HG03095 (cell line): ENCODE results near the gene EPN3.
A peak's percentile ranks its signal among the peaks of the same experiment; 100 is the strongest.

Source experiments
- ATAC-seq: cut with Tn5 transposase; IDR thresholded peaks from one replicate; pipeline ENCODE4 v1.9.1; 2021; ENCODE audit warnings: moderate library complexity; ENCODE audit not compliant: unreplicated experiment

The EPN3 gene

DNA sequence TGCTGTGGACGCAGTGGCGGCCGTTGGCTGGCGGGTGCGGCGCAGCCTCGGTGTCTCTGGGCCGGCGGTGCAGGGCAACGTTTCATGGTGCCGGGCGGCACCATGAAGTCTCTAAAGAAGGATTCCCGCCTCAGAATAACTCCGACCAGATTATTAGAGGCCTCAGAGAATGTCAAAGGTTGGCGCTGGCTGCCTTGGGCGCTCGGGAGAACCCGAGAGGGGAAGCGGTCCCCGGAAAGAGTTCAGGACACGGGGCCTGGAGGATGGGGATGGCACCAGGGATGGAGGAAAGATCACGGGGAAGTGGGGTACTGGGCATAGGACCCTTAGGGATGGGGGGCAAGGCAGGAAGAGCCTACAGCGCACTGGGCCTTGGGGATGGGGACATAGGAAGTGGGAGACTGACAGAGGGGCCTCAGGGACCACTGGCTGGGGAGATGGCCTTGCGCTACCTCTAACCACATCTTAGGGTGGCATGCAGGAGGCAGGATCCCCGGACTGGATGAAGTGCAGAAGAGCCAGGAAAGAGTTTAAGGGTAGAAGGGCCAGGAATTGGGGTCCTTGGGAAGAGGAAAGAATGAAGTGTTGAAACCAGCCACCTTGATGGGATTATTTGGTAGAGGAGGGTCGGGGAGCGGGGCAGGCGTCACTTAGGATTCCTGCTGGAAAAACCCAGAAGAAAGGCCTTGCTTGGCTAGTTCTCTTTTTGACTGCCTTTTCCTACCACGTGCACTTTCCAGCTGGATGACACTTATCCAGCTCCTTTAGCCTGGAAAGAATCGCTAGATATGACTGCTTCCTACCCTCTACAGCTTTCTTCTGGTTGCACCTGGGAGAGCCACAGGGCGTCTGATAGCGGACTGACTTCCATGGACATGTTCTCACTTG, 23.7 kb upstream of the EPN3 start:
- no peak for ATAC-seq

DNA sequence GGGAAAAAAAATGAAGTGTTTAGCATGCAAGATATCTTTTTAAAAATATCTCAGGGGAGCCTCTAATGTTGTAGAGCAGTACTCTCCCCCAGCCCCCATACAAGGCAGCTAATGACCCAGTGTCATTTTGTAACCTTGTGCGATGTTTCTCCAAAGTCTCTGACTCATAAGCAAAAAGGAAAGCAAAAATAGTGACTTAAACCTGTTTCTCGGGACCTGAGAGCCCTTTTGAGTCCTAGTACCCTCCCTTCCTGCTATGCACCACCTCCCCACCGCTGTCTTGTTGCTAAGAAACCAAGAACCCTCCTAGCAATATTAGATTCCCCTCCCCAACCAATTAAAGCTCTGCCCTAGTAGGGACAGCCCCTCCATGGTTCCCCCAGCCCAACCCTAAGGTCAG, 21.5 kb upstream of the EPN3 start:
- ATAC-seq = peak; percentile 76

DNA sequence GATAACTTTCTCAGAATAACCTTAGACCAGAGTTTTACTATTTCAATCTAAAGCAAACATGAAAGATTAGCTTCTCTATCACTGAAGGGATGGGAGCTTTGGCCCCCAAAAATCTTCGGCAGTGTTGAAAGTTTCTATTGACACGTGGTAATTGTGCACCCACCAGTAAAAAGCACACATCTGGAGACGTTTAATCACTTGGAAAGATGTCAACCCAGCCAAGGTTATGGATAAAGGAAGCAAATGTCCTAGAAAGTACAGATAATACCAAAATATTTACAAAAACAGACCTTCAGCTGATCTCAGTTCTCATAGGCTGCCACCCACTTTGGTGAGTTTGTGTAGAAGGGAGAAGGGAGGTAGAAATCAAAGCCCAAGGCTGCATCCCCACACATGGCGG, 19.0 kb upstream of the EPN3 start:
- ATAC-seq = no peak

DNA sequence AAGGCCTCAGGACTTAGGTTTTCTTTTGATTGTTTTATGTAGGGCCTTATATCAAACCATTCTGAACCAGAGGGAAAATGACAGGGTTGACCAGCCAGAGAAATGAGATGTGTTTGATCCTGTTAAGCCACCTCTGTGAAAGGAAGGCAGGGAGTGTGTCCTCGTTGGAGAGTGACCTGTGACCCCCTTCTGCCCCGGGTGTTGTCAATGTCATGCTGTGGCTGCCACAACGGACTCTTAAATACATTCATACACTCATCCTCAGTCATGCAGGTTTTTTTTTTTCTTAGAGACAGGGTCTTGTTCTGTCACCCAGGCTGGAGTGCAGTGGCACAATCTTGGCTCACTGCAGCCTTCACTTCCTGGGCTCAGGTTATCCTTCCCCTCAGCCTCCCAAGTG, 18.1 kb upstream of the EPN3 start:
- ATAC-seq = no peak

DNA sequence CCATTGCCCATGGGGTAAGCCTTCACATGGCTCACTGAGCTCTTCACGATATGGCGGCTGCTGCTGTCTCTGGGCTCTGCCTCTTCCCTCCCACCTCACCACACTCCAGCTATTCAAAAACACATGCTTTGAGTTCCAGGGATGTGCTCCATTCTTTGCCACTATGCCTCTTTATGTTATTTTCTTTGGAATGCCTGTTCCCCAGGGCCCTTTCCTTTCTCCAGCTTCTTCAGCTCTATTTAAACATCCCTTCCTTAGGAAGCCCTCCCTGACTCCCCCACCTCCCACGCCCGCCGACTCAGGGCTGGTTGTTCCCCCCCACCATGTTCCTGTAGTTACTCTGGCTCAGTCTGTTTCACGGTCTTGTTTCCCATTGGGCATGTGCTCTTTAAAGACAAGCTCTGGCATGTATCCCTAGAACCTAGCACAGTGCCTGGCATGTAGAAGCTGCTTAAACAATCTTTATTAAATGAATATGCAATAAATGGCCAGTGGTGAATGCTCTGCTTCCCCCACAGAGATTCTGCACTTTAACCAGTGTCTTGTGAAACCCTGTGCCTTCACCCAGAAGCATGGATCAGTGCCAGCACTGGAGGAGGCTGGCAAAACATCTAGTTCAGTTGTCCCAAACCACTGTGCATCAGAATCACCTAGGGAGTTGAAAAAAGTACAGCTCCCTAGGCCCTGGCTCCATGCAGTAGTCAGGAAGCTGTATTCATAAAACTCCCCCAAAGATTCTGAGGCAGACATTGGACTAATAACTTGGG, 17.4 kb upstream of the EPN3 start:
- ATAC-seq = no peak

DNA sequence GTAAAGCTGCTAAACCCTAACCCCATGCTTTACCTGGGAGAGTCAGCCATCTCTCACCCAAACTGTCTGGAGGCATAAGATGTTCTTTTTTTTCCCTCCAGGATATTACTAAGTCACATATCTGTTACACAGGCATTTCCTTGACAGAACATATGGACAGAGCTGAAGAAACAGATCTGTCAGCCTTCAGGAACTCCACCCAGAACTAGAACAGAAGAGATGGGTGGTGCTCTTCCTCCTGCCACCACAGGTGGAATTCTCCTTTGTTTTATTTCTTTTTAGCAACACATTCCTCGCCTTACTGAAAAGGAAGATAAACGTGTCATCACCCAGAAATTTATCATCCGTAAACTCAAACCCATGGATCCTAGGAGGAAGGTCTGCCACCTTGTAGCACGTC, 15.5 kb upstream of the EPN3 start:
- ATAC-seq = no peak

DNA sequence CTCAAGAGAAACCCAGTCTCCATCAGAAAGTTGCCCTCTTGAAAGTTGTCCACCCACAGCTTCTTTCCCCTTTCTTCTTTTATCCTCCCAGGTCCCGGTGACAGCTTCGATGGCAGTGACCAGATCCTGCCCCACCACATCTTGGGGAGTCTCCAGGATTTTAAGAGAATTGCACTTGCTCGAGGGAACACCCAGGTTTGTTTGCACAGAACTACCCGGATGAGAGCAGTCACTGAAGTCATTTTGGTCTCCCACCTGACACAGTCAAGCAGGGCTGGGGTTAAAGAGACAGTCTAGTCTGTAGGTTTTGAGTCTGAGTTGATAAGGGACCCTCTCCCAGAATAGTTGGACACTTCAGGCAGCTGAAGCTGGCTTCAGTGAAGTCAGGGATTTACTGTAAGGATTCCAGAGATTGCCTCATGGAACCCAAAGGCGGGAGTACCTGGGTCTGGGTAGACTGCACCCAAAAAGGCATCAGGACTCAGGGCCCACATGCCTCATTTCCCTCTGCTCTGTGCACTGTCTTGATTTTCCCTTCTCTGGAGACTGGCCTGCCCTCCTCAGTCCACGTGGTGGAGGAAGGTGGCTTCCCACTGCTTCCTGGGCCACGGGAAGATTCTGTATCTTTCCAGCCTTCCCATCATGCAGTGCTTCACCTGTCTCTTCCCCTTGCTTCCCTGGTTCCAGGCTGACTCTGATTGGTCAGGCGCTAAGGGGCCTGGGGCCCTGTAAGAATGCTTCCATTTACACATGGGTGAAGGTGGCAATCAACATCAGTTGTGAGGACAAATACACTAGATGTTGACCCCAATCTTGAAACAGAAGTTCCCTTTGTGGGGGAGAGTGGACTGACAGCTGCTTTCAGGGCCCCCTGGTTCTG, 14.8 kb upstream of the EPN3 start:
- no peak for ATAC-seq

DNA sequence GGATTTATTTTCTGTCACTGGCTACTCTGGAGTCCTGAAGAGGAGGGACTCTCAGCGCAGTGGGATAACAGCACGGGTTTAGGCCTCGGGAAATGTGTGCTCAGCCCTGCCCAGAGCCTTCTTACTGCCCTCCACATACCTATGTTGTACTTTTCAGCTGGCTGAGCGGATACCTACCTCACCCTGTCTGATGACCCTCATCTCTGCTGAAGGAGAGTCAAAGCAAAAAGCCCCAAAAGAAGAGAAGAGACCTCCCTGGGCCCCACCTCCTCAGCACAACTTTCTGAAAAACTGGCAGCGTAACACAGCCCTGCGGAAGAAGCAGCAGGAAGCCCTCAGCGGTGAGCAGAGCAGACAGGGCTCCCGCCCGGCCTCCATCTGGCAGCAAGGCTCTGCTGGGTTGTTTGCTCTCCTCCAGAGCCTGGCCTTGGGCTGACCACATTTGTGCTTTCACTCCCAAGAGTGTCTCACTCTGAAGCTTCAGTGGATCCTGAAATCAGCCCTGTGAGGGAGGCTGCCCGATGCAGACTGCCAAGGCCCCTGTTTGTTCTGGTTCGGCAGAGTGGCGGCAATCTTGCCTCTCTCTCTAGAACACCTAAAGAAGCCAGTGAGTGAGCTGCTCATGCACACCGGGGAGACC, 14.0 kb upstream of the EPN3 start:
- ATAC-seq = no peak

DNA sequence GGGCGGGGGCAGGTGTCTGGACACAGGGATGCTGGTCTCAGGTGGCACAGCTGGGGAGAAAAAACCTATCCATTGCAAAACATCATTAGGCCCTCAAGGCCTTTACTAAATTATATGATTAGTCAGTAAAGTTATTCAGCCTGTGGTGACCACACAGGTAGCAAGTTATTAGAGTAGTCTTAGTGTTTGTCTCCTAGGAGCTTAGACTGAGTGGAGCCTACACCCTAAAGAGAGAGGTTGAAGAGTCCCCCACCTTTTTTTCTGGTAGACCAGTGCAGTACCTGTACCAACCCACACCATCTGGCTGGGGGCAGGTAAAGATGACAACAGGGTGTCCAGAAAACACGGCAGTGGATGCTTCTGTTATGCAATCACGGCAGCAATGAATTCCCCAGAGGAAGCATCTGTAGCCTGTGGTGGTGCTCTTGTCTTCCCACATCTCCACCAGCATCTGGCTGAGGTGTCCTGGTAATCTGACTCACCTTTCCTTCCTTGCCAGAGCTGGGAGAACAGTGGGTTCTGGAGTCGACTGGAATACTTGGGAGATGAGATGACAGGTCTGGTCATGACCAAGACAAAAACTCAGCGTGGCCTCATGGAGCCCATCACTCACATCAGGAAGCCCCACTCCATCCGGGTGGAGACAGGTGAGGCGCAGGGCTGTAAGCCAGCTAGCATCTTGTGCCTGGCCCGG, 13.2 kb upstream of the EPN3 start:
- ATAC-seq = no peak

DNA sequence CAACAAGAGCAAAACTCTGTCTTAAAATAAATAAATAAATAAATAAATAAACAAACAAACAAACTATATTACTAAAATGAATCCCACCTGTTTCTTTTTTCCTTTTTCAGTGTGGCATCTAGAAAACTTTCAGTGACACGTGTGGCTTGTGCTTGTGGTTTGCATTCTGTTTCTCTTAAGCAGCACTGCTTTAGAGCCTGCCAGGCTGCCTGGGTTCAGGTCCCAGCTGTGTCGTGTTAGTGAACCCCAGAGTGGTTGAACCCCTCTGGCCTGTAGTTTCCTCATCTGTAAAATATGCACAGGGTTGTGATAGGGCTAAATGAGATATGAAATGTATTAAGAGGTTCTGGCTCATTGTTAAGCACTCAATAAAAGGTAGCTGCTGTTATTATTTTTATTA, 12.1 kb upstream of the EPN3 start:
- ATAC-seq = no peak

DNA sequence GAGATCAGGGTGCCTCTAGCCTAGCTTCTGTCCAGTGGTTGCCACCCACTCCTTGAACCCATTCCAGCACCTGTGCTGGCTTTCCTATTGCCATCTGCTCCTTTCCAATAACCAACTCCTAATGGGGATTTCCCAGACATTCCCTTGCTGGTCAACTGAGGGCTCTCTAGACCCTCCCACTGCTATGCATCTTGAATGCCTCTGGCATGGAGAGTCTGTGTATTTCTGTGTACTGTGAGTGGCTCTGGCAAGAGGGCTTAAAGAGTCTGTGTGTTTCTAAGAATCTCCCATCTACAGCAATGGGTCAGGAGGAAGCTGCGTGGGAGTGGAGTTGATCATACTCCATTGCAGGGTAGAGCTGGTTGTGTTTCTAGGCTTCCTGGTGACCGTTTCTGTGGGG, 11.0 kb upstream of the EPN3 start:
- ATAC-seq = no peak

DNA sequence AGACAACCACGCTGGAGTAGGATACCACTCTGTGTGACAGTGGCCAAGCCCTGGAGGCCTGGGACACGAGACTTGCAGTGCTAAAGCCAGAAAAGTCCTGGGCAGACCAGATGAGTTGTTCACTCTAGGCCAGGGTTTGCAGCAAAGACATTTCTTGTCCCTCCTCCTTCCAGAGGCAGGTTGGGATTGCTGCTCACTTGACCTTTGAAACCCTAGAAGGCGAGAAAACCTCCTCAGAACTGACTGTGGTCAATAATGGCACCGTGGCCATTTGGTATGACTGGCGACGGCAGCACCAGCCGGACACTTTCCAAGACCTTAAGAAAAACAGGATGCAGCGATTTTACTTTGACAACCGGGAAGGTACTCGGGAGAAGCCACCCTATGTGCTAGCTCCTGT, 9.8 kb upstream of the EPN3 start:
- no peak for ATAC-seq

DNA sequence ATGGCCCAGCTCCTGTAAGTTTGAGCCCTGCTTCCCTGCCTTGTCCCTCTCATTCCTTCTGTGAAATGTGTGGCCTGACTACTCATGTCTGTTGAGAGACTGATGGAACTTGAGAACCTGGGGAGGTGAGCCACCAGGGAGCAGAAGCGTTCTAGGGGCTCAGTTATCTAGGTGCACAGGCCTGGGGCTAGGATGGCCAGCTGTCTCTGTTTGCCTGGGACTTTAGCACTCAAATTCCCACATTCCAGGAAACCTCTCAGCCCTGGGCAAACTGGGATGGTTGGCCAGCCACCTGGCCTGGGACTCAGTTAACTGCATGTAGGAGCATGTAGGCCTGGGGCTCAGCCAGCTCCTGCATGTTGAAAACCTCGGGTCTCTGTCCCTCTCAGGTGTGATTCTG, 9.3 kb upstream of the EPN3 start:
- no peak for ATAC-seq

DNA sequence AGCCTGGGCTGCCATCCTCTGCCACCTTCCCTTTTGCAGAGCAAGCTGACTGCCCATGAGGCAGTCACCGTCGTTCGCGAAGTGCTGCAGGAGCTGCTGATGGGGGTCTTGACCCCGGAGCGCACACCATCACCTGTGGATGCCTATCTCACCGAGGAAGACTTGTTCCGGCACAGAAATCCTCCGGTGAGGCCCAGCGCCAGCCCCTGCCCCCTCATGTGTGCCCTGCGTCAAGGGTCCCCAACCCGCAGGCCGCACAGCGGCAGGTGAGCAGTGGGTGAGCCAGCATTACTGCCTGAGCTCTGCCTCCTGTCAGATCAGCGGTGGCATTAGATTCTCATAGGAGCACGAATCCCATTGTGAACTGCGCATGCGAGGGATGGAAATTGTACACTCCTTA, 7.7 kb upstream of the EPN3 start:
- no peak for ATAC-seq

DNA sequence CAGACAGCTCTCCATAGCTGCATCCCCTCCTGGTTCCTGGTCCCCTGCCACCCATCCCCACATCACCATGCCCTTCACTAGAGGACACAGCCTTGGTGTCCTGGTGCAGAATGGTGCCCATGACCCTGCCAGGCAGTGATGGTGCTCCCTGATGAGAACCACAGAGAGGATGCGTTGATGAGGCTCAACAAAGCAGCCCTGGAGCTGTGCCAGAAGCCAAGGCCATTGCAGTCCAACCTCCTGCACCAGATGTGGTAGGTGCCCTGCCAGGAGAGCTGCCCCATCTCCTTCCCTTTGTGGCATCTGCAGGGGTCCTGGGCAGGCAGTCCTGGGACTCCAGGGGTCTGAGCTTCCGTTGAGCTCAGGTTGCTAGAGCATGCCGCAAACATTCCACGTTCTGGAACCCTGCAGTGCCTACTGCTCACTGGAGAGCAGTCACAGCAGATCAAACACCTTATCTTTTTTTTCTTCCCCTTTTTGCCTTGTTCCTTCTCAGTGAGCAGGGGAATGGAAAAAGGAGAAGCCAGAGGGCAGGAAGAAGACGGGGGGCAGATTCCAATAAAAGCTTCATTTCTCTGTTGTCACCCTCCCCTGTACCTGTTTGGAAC, 5.3 kb upstream of the EPN3 start:
- ATAC-seq = no peak

DNA sequence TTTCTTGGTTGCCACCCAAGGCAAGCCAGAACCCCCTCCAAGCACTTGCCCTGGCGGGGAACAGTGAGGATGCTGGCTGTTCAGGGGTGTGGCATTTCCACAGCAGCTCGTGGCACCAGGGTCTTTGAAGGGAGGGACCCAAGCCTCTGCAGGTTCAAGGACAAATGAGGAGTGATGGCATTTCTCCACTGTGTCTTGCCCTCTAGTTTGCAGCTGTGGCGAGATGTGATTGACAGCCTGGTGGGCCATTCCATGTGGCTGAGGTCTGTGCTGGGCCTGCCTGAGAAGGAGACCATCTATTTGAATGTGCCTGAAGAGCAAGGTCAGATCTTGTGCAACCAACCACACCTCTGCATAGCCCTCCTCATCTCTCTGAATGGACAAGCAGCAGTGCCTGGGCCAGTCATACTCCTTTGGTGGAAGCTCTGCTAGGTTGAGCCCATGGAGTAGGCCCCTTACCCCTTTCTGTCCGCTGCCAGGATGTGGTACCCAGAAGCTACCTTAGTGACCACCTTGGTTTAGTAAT, 4.5 kb upstream of the EPN3 start:
- no peak for ATAC-seq

DNA sequence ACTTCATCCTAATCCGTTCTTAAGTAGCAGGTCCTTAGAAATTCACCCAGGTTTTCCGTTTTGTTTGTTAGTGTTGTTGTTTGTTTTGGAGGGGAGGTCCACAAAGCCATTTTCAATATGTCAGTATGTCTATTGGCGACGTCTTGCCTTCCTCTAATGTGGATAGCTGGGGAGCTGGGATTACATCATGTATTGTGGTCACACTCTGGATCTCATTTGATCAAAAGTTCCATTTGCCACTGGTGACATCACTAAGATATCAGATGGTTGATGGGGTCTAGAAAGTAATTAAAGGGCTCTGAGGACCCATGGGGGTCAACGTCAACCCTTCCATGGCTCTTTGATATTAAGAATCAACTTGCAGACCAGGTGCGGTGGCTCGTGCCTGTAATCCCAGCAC, 2.7 kb upstream of the EPN3 start:
- ATAC-seq = no peak

DNA sequence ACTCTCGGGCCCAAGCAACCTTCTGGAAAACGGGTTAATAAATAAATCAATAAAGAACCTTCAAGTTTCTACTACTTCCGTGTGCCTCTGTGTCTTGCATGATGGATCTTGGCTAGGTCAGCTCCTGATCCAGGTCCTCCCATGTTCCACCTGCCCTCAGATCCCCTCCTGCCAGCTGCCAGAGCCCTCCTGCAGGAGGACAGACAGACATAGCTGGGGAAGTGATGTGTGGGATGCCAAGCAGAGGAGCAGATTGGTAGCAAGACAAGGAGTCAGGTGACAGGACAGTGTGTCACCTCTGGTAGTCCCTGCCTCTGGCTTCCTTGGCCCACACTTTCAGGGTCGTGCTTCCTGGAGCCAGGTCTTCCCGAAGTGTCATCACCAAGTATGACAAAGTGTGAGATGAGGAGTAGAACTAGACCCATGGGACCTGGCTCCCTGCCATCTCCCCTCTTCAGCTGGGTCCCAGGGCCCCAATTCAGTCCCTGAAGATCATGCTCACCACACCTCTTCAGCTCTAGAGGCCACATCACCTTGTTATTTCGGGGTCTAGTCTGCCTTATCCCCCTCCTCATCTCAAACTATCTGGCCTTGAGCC, 1.0 kb upstream of the EPN3 start:
- ATAC-seq = no peak

DNA sequence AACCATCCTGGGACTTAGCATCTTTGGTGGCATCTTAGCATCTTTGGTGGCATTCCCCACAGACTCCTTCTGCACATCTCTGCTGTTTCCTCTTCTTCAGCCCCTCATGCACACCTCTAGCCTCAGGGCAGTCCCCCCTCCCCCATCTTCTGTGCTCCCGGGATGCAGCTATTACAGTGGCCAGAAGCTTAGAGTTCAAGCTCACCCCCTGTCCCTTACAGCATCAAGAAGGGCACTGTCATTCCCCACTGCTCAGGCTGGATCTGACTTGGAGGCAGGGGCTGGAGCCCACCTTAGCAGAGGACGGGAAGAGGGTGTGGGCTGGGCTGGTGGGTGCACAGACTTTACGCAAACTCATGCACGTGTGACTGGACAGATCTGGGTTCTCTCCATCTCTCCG, 650 bp downstream of the EPN3 start:
- ATAC-seq = no peak
